Naive thymus-derived CD4-positive, alpha-beta T cell (primary cell): ENCODE measurements around the gene ANK3. TPM values are rescaled to one million over a fixed set of nuclear protein-coding genes. Genes with fewer than 3 reads are reported as not detected.

Source experiments
- ATAC-seq: fragments of 150-1000 bp; cut with Tn5 transposase; 2 replicates; pipeline ENCODE4 v1.10.0; 2021; ENCODE audit warnings: mild to moderate bottlenecking, moderate library complexity
- CTCF ChIA-PET: fragments of 350-600 bp; sonication (Branson Sonifier 250); formaldehyde crosslinking; loops from one replicate; lab custom pipeline; 2021; ENCODE audit warnings: antibody characterized with exemption; lab: Charles Lee
- POLR2A ChIA-PET: fragments of 350-600 bp; sonication (Branson Sonifier 250); formaldehyde crosslinking; loops from one replicate; lab custom pipeline; 2021; ENCODE audit warnings: antibody characterized with exemption, inconsistent platforms; lab: Charles Lee
- DNase-seq, 9 donors: peaks; one replicate each; pipeline versions ENCODE4 v3.0.0 to v3.0.0-alpha.2; 2020 to 2022; ENCODE audit warnings: mixed read lengths in 1 of 9
- H3K27ac ChIP-seq: one replicate; pipeline ENCODE4 v1.7.0; 2013; ENCODE audit warnings: mild to moderate bottlenecking, low read depth, low read length, moderate library complexity
- H3K27me3 ChIP-seq, 2 donors: one replicate each; pipeline ENCODE4 v1.7.0; 2013; ENCODE audit warnings: low read length in 2 of 2, mild to moderate bottlenecking in 2 of 2, moderate library complexity in 2 of 2; ENCODE audit not compliant: control insufficient read depth in 2 of 2, insufficient read depth in 2 of 2
- H3K36me3 ChIP-seq, 3 experiments: 1 replicate in 2 of 3; 2 replicates in 1 of 3; pipeline ENCODE4 v1.7.0; 2013; ENCODE audit warnings: low read length in 3 of 3, mild to moderate bottlenecking in 3 of 3, moderate library complexity in 1 of 3; ENCODE audit not compliant: insufficient read depth in 3 of 3, control insufficient read depth in 2 of 3
- H3K4me1 ChIP-seq, 2 donors: one replicate each; pipeline ENCODE4 v1.7.0; 2013; ENCODE audit warnings: low read length in 2 of 2, mild to moderate bottlenecking in 2 of 2, moderate library complexity in 1 of 2; ENCODE audit not compliant: control insufficient read depth in 2 of 2, insufficient read depth in 2 of 2
- H3K4me3 ChIP-seq: 2 replicates; pipeline ENCODE4 v1.7.0; 2013; ENCODE audit warnings: mild to moderate bottlenecking, low read length
- H3K9me3 ChIP-seq, 3 experiments: 1 replicate in 2 of 3; 2 replicates in 1 of 3; pipeline ENCODE4 v1.7.0; 2013; ENCODE audit warnings: low read length in 3 of 3; ENCODE audit not compliant: control insufficient read depth in 2 of 3
- H3K27ac Mint-ChIP-seq, 9 donors: one replicate each; pipeline ENCODE4 v1.8.0; 2020 to 2022; ENCODE audit warnings: mixed read lengths in 9 of 9, mild to moderate bottlenecking in 8 of 9, moderate library complexity in 5 of 9, inconsistent platforms in 2 of 9
- H3K27me3 Mint-ChIP-seq, 5 donors: one replicate each; pipeline ENCODE4 v1.8.0; 2021 to 2022; ENCODE audit warnings: mixed read lengths in 5 of 5, mild to moderate bottlenecking in 1 of 5
- H3K36me3 Mint-ChIP-seq, 5 donors: one replicate each; pipeline ENCODE4 v1.8.0; 2020 to 2022; ENCODE audit warnings: mixed read lengths in 5 of 5, mild to moderate bottlenecking in 3 of 5, inconsistent platforms in 1 of 5
- H3K4me1 Mint-ChIP-seq, 7 donors: one replicate each; pipeline ENCODE4 v1.8.0; 2020 to 2022; ENCODE audit warnings: mixed read lengths in 7 of 7, mild to moderate bottlenecking in 3 of 7, inconsistent platforms in 1 of 7
- H3K4me3 Mint-ChIP-seq, 10 donors: one replicate each; pipeline ENCODE4 v1.8.0; 2020 to 2022; ENCODE audit warnings: mild to moderate bottlenecking in 10 of 10, mixed read lengths in 10 of 10, moderate library complexity in 6 of 10, inconsistent platforms in 2 of 10
- H3K9me3 Mint-ChIP-seq, 11 donors: one replicate each; pipeline ENCODE4 v1.8.0; 2020 to 2022; ENCODE audit warnings: mixed read lengths in 11 of 11, mild to moderate bottlenecking in 4 of 11, inconsistent platforms in 1 of 11, moderate library complexity in 1 of 11
- intact Hi-C, 2 donors: fragments of 100-400 bp; cut with micrococcal nuclease; formaldehyde crosslinking; loops; one replicate each; pipeline ENCODE4 v1.15.1; 2023
- polyA plus RNA-seq, 2 donors: library from polyadenylated mRNA; unstranded; fragments of 300-500 nt; fragmentation: Illumina TruSeq; gene quantifications; one replicate each; pipeline ENCODE4 v1.2.3, GENCODE V29; 2021
- total RNA-seq, 6 experiments: library from RNA in 5 of 6; stranded (reverse) in 5 of 6; gene quantifications; 1 replicate in 5 of 6; 2 replicates in 1 of 6; pipeline ENCODE4 v1.2.3 and lab custom pipeline; 2021 to 2026

Gene ANK3
- total and polyA plus RNA-seq, 7 experiments from 2014 or later: 23.9 to 72.9 (median 61.4) TPM

GRCh38 chr10:60376221-60377041 lies 13.2 kb downstream of the ANK3 start:
- Mint-ChIP-seq H3K4me1 (peaks cover 4 to 54% (median 14%) of the 10 kb centered on the region in 7 donors), H3K4me3 (no peak overlapping the region), H3K27ac (peak overlapping the region in 1 of 9 donors; percentile 59), H3K36me3 (peaks cover 0 to 34% (median 18%) of the 10 kb centered on the region in 5 donors), H3K27me3 (no peaks in the 10 kb centered on the region), H3K9me3 (no peaks in the 10 kb centered on the region)
- CTCF ChIA-PET: no interaction called here
- Histone ChIP-seq H3K9me3 (no peaks in the 10 kb centered on the region), H3K27ac (no peak overlapping the region), H3K36me3 (no peaks in the 10 kb centered on the region), H3K4me3 (no peak overlapping the region), H3K4me1 (no peaks in the 10 kb centered on the region), H3K27me3 (no peaks in the 10 kb centered on the region)
- POLR2A ChIA-PET: no interaction called here
- intact Hi-C loops: no loop called here
- DNase-seq (no peak), ATAC-seq (no peak)

- H3K36me3 ChIP-seq: no peaks in the 10 kb centered on the region
- ATAC-seq (no peak), DNase-seq (no peak)
- intact Hi-C loops: no loop called here
- H3K27me3 Mint-ChIP-seq: no peaks in the 10 kb centered on the region
- no peak overlapping the region for H3K27ac ChIP-seq
- H3K36me3 Mint-ChIP-seq: peaks cover 0 to 30% (median 16%) of the 10 kb centered on the region in 5 donors
- H3K4me3 ChIP-seq: no peak overlapping the region
- H3K9me3 Mint-ChIP-seq: no peaks in the 10 kb centered on the region
- POLR2A ChIA-PET: no interaction called here
- CTCF ChIA-PET: interaction anchor here (0.6 kb wide), 1 partner anchor 202 kb away, joined by 3 read pairs; no protein-coding TSS in a partner anchor
- no peaks in the 10 kb centered on the region for H3K27me3 ChIP-seq
- peaks cover 4 to 54% (median 18%) of the 10 kb centered on the region in 7 donors for H3K4me1 Mint-ChIP-seq
- no peaks in the 10 kb centered on the region for H3K4me1 ChIP-seq
- H3K9me3 ChIP-seq: no peaks in the 10 kb centered on the region
- no peak overlapping the region for H3K4me3 Mint-ChIP-seq
- H3K27ac Mint-ChIP-seq: no peak overlapping the region
Measured at GRCh38 chr10:60375293-60376004, 14.2 kb downstream of the ANK3 start.

GRCh38 chr10:60374836-60375235 lies 14.8 kb downstream of the ANK3 start:
- Mint-ChIP-seq H3K27me3 (no peaks in the 10 kb centered on the region), H3K4me3 (no peak overlapping the region), H3K27ac (no peak overlapping the region), H3K4me1 (peaks cover 4 to 53% (median 18%) of the 10 kb centered on the region in 7 donors), H3K9me3 (no peaks in the 10 kb centered on the region), H3K36me3 (peaks cover 0 to 30% (median 16%) of the 10 kb centered on the region in 5 donors)
- POLR2A ChIA-PET: no interaction called here
- no peak overlapping the region for H3K4me3 ChIP-seq
- ATAC-seq (no peak), DNase-seq (no peak)
- intact Hi-C loops: no loop called here
- CTCF ChIA-PET: no interaction called here
- H3K36me3 ChIP-seq: no peaks in the 10 kb centered on the region
- H3K4me1 ChIP-seq: no peaks in the 10 kb centered on the region
- no peaks in the 10 kb centered on the region for H3K9me3 ChIP-seq
- no peak overlapping the region for H3K27ac ChIP-seq
- H3K27me3 ChIP-seq: no peaks in the 10 kb centered on the region

- intact Hi-C loops: no loop called here
- Mint-ChIP-seq H3K27ac (no peak overlapping the region), H3K4me3 (no peak overlapping the region), H3K27me3 (no peaks in the 10 kb centered on the region), H3K4me1 (peaks cover 0 to 46% (median 16%) of the 10 kb centered on the region in 7 donors), H3K36me3 (peaks cover 0 to 34% (median 16%) of the 10 kb centered on the region in 5 donors), H3K9me3 (no peaks in the 10 kb centered on the region)
- ChIA-PET CTCF (no interaction called here), POLR2A (no interaction called here)
- H3K9me3 ChIP-seq: no peaks in the 10 kb centered on the region
- H3K4me1 ChIP-seq: no peaks in the 10 kb centered on the region
- no peaks in the 10 kb centered on the region for H3K36me3 ChIP-seq
- H3K27me3 ChIP-seq: no peaks in the 10 kb centered on the region
- ATAC-seq: no peak
- H3K27ac ChIP-seq: no peak overlapping the region
- no peak overlapping the region for H3K4me3 ChIP-seq
- DNase-seq: no peak
Measured at GRCh38 chr10:60372436-60372835, 17.2 kb downstream of the ANK3 start.

- Histone ChIP-seq H3K27me3 (no peaks in the 10 kb centered on the region), H3K4me3 (no peak overlapping the region), H3K4me1 (no peaks in the 10 kb centered on the region), H3K27ac (no peak overlapping the region), H3K36me3 (no peaks in the 10 kb centered on the region), H3K9me3 (no peaks in the 10 kb centered on the region)
- H3K27me3 Mint-ChIP-seq: no peaks in the 10 kb centered on the region
- ChIA-PET CTCF (no interaction called here), POLR2A (interaction anchor here (0.6 kb wide), 1 partner anchor 227 kb away, joined by 4 read pairs; no protein-coding TSS in a partner anchor)
- ATAC-seq (no peak), DNase-seq (no peak)
- intact Hi-C loops: no loop called here
- H3K9me3 Mint-ChIP-seq: no peaks in the 10 kb centered on the region
- H3K36me3 Mint-ChIP-seq: peaks cover 0 to 21% (median 11%) of the 10 kb centered on the region in 5 donors
- no peak overlapping the region for H3K4me3 Mint-ChIP-seq
- H3K27ac Mint-ChIP-seq: no peak overlapping the region
- peaks cover 0 to 36% (median 16%) of the 10 kb centered on the region in 7 donors for H3K4me1 Mint-ChIP-seq
Measured at GRCh38 chr10:60369547-60369930, 20.1 kb downstream of the ANK3 start.

- no peaks in the 10 kb centered on the region for H3K36me3 ChIP-seq
- no peaks in the 10 kb centered on the region for H3K9me3 Mint-ChIP-seq
- ATAC-seq: no peak
- H3K27me3 Mint-ChIP-seq: no peaks in the 10 kb centered on the region
- H3K36me3 Mint-ChIP-seq: peaks cover 0 to 15% (median 6%) of the 10 kb centered on the region in 5 donors
- H3K4me1 ChIP-seq: no peaks in the 10 kb centered on the region
- no peak overlapping the region for H3K4me3 ChIP-seq
- peaks cover 0 to 33% (median 16%) of the 10 kb centered on the region in 7 donors for H3K4me1 Mint-ChIP-seq
- ChIA-PET POLR2A (no interaction called here), CTCF (no interaction called here)
- no peak overlapping the region for H3K27ac Mint-ChIP-seq
- no peaks in the 10 kb centered on the region for H3K9me3 ChIP-seq
- H3K27me3 ChIP-seq: no peaks in the 10 kb centered on the region
- no peak for DNase-seq
- H3K27ac ChIP-seq: no peak overlapping the region
- H3K4me3 Mint-ChIP-seq: no peak overlapping the region
- intact Hi-C loops: no loop called here
Measured at GRCh38 chr10:60368875-60369546, 20.7 kb downstream of the ANK3 start.
